NAMALWA (cell line): ENCODE measurements around the gene PCDHA7.
A peak's percentile ranks its signal among the peaks of the same experiment; 100 is the strongest.
"Not testable (repeated sequence)": the region's sequence is repeated elsewhere in the genome, so short reads cannot be mapped to it uniquely, and the experiment has no call there.

Experiments used
- DNase-seq: peaks from one replicate; pipeline ENCODE4 v3.0.0-alpha.2; 2015; ENCODE audit warnings: low spot score

Gene PCDHA7

DNA sequence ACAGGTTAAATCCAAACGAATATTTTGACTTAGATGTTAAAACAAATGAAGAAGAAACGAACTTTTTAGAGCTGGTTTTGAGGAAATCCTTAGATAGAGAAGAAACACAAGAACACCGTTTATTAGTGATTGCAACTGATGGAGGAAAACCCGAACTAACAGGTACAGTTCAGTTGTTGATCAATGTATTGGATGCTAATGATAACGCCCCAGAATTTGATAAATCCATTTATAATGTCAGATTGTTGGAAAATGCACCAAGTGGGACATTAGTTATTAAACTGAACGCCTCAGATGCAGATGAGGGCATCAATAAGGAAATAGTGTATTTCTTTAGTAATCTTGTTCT, 11.8 kb upstream of the PCDHA7 start:
- DNase-seq, result no peak

DNA sequence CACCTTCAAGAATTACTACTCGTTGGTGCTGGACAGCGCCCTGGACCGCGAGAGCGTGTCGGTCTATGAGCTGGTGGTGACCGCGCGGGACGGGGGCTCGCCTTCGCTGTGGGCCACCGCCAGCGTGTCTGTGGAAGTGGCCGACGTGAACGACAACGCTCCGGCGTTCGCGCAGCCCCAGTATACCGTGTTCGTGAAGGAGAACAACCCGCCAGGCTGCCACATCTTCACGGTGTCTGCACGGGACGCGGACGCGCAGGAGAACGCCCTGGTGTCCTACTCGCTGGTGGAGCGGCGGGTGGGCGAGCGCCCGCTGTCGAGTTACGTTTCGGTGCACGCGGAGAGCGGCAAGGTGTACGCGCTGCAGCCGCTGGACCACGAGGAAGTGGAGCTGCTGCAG, 11.1 kb upstream of the PCDHA7 start:
- DNase-seq, result not testable (repeated sequence)

DNA sequence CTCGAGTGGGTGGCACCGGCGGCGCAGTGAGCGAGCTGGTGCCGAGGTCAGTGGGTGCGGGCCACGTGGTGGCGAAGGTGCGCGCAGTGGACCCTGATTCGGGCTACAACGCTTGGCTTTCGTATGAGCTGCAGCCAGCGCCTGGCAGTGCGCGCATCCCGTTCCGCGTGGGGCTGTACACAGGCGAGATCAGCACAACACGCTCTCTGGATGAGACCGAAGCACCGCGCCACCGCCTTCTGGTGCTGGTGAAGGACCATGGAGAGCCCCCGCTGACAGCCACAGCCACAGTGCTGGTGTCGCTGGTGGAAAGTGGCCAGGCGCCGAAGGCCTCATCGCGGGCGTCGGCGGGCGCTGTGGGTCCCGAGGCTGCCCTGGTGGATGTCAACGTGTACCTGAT, 10.6 kb upstream of the PCDHA7 start:
- no peak for DNase-seq

DNA sequence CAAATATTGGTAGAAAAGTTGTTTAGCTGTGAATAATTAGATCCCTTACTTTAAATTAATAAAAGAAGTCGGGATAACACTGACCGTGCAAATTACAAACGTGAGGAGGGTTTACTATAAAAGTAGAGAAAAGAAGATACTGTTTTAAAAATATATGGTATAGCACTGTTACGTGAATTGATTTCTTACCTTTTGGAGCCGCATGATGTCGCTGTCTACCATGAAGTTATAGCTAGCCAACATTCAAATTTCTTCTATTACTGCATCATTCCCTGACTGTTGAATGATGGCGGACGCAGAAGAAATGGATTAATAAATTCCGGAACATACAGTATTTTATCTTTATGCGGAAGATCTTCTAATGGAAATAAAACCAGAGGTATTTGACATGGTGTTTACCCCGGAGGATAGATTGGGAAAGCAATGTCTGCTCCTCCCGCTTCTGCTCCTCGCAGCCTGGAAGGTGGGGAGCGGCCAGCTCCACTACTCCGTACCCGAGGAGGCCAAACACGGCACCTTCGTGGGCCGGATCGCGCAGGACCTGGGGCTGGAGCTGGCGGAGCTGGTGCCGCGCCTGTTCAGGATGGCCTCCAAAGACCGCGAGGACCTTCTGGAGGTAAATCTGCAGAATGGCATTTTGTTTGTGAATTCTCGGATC, 6.2 kb upstream of the PCDHA7 start, which contains the start of gene PCDHA6:
Gene PCDHA6, plus strand, starts transcription at position 257 of the 658 bp plus-strand sequence. Its CDS starts 132 bp downstream, at position 389.
- DNase-seq, result no peak

DNA sequence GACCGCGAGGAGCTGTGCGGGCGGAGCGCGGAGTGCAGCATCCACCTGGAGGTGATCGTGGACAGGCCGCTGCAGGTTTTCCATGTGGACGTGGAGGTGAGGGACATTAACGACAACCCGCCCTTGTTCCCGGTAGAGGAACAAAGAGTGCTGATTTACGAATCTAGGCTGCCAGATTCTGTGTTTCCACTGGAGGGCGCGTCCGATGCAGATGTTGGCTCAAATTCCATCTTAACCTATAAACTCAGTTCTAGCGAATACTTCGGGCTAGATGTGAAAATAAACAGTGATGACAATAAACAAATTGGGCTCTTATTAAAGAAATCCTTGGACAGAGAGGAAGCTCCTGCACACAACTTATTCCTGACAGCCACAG, 5.7 kb upstream of the PCDHA7 start:
- DNase-seq, result no peak

DNA sequence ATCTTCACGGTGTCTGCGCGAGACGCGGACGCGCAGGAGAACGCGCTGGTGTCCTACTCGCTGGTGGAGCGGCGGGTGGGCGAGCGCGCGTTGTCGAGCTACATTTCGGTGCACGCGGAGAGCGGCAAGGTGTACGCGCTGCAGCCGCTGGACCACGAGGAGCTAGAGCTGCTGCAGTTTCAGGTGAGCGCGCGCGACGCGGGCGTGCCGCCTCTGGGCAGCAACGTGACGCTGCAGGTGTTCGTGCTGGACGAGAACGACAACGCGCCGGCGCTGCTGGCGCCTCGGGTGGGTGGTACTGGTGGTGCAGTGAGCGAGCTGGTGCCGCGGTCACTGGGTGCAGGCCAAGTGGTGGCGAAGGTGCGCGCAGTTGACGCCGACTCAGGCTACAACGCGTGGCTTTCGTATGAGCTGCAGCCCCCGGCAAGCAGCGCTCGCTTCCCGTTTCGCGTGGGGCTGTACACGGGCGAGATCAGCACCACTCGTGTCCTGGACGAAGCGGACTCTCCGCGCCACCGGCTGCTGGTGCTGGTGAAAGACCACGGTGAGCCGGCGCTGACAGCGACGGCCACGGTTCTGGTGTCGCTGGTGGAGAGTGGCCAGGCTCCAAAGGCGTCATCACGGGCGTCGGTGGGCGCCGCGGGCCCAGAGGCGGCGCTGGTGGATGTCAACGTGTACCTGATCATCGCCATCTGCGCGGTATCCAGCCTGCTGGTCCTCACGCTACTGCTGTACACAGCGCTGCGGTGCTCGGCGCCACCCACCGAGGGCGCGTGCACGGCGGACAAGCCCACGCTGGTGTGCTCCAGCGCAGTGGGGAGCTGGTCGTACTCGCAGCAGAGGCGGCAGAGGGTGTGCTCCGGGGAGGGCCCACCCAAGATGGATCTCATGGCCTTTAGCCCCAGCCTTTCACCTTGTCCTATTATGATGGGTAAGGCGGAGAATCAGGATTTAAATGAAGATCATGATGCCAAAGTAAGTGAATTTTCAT, 4.3 kb upstream of the PCDHA7 start:
- not testable (repeated sequence) for DNase-seq

DNA sequence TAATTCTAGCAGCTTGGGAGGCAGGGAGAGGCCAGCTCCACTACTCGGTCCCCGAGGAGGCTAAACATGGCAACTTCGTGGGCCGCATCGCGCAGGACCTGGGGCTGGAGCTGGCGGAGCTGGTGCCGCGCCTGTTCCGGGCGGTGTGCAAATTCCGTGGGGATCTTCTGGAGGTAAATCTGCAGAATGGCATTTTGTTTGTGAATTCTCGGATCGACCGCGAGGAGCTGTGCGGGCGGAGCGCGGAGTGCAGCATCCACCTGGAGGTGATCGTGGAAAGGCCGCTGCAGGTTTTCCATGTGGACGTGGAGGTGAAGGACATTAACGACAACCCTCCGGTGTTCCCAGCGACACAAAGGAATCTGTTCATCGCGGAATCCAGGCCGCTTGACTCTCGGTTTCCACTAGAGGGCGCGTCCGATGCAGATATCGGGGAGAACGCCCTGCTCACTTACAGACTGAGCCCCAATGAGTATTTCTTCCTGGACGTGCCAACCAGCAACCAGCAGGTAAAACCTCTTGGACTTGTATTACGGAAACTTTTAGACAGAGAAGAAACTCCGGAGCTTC, 455 bp downstream of the PCDHA7 start:
- not testable (repeated sequence) for DNase-seq

DNA sequence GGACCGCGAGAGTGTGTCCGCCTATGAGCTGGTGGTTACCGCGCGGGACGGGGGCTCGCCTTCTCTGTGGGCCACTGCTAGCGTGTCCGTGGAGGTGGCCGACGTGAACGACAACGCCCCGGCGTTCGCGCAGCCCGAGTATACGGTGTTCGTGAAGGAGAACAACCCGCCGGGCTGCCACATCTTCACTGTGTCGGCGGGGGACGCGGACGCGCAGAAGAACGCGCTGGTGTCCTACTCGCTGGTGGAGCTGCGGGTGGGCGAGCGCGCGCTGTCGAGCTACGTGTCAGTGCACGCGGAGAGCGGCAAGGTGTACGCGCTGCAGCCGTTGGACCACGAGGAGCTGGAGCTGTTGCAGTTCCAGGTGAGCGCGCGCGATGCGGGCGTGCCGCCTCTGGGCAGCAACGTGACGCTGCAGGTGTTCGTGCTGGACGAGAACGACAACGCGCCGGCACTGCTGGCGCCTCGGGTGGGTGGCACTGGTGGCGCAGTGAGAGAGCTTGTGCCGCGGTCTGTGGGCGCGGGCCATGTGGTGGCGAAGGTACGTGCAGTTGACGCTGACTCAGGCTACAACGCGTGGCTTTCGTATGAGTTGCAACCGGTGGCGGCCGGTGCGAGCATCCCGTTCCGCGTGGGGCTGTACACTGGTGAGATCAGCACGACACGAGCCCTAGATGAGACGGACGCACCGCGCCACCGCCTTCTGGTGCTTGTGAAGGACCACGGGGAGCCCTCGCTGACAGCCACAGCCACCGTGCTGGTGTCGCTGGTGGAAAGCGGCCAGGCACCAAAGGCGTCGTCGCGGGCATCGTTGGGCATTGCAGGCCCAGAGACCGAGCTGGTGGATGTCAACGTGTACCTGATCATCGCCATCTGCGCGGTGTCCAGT, 1.8 kb downstream of the PCDHA7 start:
- no peak for DNase-seq

DNA sequence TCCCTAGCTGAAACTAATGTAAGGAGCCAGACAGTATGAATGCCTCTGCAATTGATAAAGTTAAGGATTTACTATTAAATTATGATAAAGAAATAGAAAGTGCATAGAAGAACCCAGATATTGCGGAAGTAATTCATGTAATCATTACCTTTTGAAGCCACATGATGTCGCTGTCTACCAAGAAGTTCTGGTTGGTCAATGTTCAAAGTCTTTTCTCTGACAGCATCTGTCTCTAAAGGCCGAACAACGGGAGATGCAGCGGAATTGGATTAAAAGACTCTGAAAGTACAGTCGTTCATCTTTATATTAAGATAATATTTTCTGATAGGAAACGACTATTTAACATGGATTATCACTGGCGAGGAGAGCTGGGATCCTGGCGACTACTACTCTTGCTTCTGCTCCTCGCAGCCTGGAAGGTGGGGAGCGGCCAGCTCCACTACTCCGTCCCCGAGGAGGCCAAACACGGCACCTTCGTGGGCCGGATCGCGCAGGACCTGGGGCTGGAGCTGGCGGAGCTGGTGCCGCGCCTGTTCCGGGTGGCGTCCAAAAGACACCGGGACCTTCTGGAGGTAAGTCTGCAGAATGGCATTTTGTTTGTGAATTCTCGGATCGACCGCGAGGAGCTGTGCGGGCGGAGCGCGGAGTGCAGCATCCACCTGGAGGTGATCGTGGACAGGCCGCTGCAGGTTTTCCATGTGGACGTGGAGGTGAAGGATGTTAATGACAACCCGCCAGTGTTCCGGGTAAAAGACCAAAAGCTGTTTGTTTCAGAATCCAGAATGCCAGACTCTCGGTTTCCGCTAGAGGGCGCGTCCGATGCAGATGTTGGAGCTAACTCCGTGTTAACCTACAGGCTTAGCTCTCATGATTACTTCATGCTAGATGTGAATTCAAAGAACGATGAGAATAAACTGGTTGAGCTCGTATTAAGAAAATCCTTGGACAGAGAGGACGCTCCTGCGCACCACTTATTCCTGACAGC, 7.2 kb downstream of the PCDHA7 start, which contains the start of gene PCDHA8:
Gene PCDHA8, plus strand, starts transcription at position 210 of the 985 bp plus-strand sequence. Its CDS starts 135 bp downstream, at position 345.
- DNase-seq, result peak; percentile 72

DNA sequence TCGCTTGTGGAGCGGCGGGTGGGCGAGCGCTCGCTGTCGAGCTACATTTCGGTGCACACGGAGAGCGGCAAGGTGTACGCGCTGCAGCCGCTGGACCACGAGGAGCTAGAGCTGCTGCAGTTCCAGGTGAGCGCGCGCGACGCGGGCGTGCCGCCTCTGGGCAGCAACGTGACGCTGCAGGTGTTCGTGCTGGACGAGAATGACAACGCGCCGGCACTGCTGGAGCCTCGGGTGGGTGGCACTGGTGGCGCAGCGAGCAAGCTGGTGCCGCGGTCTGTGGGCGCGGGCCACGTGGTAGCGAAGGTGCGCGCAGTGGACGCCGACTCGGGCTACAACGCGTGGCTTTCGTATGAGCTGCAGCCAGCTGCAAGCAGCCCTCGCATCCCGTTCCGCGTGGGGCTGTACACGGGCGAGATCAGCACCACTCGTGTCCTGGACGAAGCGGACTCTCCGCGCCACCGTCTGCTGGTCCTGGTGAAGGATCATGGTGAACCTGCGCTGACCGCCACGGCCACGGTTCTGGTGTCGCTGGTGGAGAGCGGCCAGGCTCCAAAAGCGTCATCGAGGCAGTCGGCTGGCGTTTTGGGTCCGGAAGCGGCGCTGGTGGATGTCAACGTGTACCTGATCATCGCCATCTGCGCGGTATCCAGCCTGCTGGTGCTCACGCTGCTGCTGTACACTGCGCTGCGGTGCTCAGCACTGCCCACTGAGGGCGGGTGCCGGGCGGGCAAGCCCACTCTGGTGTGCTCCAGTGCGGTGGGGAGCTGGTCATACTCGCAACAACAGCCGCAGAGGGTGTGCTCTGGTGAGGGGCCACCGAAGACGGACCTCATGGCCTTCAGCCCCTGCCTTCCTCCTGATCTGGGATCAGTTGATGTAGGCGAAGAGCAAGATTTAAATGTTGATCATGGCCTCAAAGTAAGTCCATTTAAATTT, 9.0 kb downstream of the PCDHA7 start:
- DNase-seq, result no peak

DNA sequence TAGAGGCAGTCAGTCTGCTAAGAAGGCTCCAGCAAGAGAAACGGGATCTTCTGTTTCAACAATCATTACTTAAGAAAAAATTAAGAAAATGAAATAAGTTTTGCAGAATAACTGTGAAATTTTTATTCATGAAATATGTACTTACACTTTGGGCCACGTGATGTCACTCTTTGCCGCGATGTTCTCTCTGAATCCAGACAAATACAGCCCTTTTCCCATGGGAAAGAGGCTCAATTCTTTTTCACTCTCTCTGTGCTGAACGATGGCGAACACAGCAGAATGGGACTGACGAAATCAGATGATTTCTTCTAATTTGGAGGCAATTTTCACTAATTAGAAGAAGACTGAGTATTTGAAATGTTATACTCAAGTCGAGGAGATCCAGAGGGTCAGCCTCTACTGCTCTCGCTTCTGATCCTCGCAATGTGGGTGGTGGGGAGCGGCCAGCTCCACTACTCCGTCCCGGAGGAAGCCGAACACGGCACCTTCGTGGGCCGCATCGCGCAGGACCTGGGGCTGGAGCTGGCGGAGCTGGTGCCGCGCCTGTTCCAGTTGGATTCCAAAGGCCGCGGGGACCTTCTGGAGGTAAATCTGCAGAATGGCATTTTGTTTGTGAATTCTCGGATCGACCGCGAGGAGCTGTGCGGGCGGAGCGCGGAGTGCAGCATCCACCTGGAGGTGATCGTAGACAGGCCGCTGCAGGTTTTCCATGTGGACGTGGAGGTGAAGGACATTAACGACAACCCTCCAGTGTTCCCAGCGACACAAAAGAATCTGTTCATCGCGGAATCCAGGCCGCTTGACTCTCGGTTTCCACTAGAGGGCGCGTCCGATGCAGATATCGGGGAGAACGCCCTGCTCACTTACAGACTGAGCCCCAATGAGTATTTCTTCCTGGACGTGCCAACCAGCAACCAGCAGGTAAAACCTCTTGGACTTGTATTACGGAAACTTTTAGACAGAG, 14.4 kb downstream of the PCDHA7 start, which contains the start of gene PCDHA9:
Gene PCDHA9, plus strand, starts transcription at position 244 of the 964 bp plus-strand sequence. Its CDS starts 114 bp downstream, at position 358.
- not testable (repeated sequence) for DNase-seq

DNA sequence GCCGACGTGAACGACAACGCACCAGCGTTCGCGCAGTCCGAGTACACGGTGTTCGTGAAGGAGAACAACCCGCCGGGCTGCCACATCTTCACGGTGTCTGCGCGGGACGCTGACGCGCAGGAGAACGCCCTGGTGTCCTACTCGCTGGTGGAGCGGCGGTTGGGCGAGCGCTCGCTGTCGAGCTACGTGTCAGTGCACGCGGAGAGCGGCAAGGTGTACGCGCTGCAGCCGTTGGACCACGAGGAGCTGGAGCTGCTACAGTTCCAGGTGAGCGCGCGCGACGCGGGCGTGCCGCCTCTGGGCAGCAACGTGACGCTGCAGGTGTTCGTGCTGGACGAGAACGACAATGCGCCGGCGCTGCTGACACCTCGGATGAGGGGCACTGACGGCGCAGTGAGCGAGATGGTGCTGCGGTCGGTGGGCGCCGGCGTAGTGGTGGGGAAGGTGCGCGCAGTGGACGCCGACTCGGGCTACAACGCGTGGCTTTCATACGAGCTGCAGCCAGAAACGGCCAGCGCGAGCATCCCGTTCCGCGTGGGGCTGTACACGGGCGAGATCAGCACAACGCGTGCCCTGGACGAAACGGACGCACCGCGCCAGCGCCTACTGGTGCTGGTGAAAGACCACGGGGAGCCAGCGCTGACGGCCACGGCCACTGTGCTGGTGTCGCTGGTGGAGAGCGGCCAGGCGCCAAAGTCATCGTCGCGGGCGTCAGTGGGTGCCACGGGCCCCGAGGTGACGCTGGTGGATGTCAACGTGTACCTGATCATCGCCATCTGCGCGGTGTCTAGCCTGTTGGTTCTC, 16.0 kb downstream of the PCDHA7 start:
- not testable (repeated sequence) for DNase-seq

DNA sequence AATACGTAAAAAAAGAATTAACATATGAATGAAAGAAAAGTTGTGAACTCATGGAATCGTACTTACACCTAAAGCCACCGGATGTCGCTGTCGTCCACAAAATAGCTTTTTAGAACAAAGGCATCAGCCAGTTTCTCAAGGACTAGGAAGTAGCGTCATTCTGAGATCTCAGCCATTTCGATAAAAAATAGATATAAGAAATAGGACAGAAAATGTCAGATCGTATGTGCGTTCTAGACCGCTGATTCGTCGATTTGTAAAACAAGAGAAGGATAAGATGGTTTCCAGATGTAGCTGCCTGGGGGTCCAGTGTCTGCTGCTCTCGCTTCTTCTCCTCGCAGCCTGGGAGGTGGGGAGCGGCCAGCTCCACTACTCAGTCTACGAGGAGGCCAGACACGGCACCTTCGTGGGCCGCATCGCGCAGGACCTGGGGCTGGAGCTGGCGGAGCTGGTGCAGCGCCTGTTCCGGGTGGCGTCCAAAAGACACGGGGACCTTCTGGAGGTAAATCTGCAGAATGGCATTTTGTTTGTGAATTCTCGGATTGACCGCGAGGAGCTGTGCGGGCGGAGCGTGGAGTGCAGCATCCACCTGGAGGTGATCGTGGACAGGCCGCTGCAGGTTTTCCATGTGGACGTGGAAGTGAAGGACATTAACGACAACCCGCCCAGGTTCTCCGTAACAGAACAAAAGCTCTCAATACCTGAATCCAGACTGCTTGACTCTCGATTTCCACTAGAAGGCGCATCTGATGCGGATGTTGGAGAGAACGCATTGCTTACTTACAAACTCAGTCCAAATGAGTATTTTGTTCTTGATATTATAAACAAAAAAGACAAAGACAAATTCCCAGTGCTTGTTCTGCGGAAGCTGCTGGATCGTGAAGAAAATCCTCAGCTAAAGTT, 22.0 kb downstream of the PCDHA7 start, which contains the start of gene PCDHA10:
Gene PCDHA10, plus strand, starts transcription at position 126 of the 903 bp plus-strand sequence. Its CDS starts 152 bp downstream, at position 278.
- DNase-seq, result peak; percentile 61

DNA sequence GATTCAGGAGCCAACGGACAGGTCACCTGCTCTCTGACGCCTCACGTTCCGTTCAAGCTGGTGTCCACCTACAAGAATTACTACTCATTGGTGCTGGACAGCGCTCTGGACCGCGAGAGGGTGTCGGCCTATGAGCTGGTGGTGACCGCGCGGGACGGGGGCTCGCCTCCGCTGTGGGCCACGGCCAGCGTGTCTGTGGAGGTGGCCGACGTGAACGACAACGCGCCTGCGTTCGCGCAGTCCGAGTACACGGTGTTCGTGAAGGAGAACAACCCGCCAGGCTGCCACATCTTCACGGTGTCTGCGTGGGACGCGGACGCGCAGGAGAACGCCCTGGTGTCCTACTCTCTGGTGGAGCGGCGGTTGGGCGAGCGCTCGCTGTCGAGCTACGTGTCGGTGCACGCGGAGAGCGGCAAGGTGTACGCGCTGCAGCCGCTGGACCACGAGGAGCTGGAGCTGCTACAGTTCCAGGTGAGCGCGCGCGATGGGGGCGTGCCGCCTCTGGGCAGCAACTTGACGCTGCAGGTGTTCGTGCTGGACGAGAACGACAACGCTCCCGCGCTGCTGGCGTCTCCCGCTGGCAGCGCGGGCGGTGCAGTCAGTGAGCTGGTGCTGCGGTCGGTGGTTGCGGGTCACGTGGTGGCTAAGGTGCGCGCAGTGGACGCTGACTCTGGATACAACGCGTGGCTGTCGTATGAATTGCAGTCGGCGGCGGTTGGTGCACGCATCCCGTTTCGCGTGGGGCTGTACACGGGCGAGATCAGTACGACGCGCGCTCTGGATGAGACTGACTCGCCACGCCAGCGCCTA, 23.3 kb downstream of the PCDHA7 start:
- no peak for DNase-seq

DNA sequence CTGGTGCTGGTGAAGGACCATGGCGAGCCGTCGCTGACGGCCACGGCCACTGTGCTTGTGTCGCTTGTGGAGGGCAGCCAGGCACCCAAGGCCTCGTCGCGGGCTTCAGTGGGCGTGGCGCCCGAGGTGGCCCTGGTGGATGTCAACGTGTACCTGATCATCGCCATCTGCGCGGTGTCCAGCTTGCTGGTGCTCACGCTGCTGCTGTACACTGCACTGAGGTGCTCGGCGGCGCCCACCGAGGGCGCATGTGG, 23.8 kb downstream of the PCDHA7 start:
- no peak for DNase-seq
